DMS53 (cell line): ENCODE results near the gene C4A.
"Not testable (repeated sequence)": the region's sequence is repeated elsewhere in the genome, so short reads cannot be mapped to it uniquely, and the experiment has no call there.

Experiments used
- DNase-seq: peaks from one replicate; lab custom pipeline; 2025; lab: John Stamatoyannopoulos, UW

The C4A gene

DNA sequence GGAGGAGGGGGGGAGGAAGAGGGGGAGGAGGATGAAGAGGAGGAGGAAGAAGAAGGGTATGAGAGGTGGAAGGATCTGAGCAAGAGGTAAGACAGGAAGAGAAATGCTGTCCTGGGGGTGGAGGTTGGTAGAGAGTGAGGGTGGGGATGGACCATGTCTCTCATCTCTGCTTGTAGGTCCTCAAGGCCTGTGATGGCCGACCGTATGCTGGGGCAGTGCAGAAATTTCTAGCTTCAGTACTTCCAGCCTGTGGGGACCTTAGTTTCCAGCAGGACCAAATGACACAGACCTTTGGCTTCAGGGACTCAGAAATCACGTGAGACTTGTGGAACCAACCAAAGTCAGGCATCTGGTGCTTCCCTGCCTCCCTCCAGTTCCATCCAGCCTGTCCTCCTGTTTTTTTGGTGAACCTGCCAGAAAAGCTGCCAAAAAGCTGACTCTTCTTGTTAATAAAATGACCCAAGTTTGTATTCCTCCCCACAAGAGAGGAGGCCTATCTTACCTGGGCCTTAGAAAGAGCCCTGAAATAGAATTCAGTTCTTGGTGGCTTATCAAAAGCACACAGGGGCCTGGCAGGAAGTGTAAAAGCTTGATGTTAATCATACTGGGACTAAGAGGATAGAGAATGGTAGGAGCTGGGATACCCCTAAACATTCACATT lies 2.5 kb upstream of the C4A start:
- DNase-seq, result no peak

DNA sequence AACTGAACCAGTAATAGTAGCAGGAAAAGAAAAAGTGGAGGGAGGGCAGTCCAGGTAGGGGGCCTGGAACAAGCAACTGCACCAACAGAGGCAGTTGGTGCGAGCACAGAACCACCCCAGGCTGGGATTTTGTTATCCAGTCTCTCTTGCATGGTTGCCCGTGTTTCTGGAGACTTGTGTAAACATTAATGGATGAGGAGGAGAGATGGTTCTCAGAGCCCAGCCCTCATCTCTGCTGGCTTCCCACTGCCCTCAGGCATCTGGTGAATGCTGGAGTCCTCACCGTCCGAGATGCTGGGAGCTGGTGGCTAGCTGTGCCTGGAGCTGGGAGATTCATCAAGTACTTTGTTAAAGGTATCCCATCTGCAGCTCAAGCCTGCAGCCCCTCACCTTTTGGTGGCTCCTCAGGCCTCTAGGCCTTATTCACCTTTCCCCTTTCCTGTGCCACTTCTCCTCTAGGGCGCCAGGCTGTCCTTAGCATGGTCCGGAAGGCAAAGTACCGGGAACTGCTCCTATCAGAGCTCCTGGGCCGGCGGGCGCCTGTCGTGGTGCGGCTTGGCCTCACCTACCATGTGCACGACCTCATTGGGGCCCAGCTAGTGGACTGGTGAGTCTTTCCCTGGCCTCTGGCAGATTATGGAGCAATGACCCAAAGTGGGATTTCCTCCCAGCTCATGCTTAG lies 1.5 kb upstream of the C4A start:
- not testable (repeated sequence) for DNase-seq

DNA sequence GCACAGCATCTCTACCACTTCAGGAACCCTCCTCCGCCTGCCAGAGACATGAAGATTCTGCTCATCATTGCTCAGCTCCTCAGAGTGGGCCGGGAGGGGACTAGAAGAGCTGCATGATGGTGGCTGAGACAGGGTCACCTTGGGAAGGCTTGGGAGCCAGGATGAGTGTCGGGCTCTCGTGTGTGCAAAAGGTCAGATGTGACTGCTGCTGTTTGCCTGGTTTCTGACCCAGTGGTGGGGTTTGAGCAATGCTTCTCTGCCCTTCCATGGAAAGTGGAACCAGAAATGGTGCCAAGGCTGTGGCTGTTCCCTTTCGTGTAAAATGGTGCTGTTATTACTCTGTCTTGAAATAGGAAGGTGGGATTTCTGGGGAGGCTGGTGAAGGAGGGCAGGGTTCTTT lies 859 bp upstream of the C4A start:
- not testable (repeated sequence) for DNase-seq

DNA sequence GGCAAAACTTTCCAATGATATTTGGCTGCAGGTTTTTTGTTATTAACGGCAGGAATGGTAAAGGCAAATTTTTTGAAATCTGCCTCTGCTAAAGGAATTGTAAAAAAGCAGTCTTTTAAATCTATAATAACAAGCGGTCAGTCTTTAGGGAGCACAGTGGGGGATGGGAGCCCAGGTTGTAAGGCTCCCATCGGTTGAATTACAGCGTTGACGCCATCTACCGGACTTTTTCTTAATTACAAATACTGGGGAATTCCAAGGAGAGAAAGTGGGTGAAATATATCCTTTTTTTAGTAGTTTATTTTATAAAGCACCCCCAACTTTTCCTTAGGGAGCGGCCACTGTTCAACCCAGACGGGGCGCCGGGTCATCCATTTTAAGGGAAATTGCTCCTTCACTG lies 7.5 kb downstream of the C4A start:
- DNase-seq, result not testable (repeated sequence)

DNA sequence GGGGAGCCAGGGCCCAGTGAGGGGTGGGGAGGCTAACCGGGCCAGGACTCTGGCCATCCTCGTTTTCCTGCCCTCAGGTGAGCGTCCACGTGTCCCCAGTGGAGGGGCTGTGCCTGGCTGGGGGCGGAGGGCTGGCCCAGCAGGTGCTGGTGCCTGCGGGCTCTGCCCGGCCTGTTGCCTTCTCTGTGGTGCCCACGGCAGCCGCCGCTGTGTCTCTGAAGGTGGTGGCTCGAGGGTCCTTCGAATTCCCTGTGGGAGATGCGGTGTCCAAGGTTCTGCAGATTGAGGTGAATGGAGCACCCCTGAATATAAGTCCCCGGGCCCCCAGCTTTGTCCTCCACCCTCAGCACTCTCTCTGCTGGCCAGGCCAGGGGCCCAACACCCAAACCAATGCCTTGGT lies 12.6 kb downstream of the C4A start:
- not testable (repeated sequence) for DNase-seq

DNA sequence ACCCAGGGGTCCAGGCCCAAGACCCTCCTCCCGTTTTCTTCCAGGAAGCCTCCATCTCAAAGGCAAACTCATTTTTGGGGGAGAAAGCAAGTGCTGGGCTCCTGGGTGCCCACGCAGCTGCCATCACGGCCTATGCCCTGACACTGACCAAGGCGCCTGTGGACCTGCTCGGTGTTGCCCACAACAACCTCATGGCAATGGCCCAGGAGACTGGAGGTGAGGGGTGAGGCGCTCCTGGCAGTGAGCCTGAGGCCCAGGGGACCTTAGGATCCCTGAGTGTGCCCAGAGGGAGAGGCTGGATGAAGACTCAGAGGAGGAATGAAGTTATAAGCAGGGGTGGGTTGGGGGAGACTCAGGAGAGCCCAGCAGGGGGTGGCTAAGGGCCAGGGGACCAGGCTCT lies 14.5 kb downstream of the C4A start:
- DNase-seq, result not testable (repeated sequence)

DNA sequence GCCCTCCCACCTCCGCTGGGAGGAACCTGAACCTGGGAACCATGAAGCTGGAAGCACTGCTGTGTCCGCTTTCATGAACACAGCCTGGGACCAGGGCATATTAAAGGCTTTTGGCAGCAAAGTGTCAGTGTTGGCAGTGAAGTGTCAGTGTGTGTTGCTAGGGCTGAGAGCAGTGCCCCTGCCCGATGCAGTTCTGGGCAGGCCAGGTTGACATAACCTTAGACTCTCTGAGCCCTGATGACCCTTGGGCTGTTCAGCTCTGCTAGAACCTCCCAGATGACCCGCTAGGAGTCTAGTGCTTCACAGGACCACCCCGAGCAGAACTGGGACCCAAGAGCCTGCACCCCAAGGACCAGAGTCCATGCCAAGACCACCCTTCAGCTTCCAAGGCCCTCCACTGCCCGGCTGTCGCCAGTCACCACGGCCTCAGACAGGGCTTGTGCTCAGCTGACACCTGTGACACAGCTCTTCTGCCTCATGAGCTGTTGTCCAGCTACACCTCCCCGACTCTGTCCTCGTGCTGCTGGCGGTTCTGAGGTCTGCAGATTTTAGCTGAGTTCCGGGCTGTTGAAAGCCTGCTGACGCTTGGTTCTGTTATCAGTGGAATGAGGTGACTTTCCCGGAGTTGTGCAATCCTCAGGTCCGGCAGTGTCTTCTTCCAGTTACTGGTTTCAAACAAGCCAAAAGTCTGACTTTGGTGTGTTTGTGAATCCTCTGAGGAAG lies 20.9 kb downstream of the C4A start:
- not testable (repeated sequence) for DNase-seq

DNA sequence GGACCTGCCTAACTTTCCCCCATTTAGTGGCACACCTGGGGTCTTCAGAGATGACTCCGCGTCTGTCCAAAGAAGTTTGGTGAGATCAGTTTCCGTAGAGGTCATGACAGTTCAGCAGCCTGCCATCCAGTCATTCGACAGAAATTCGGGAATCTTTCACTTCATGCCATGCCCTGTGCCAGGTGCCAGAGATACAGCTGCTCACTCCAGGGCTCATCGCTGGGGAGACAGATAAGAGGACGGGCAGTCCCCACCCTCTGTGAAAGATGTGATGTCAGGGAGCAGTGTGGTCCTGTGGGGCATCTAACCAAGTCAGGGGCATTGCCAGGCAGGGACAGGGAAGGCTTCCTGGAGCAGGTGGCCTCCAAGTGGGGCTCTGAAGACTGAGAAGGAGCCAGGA lies 21.4 kb downstream of the C4A start:
- not testable (repeated sequence) for DNase-seq

DNA sequence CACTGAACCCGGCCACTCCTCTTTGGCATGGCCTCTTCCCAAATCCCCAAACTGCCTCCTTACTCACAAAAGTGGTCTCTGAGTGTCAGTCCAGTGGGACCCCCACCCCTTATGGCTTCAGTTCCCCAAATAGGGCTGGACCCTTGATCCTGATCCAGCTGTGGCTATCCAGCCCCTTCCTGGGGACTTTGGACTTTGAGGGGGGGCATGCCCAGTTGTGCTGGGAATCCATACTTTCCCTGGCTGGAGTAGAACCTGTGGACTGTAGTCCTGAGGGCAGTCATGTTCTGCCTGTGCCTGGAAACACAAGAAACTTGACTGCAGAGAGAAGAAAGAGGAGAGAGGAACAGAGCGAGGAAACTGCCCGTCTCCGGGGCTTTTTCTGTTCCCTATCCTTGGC lies 22.5 kb downstream of the C4A start:
- DNase-seq, result not testable (repeated sequence)

DNA sequence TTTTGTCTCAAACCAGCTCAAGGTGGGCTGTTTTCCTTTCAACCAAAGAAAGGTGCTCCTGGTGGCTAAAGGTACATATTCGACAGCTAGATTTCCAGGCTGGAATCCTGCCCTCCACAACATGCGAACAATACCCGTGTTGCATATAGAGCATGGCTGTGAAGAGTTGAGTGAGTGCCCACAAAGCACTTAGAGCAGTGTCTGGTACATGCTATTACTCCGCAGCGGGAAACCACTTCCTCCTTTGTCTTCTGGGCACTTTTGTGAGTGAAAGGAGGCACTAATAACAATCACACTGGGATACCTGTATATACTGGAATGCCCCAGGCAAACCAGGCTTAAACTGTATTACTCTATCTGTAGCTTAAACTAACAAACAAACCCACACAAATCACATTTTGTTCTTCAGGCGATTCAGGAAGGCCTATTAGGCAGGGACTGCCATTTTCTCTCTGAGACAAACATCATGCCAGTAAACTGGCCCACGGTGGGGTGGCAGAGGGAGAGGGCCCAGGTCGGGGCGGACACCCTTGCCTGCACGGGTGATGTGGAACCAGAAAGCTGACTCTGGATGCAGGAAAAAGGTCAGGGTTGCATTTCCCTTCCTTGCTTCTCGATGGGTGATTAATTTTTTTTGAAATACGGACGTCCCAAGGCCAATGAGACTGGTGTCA lies 23.1 kb downstream of the C4A start:
- DNase-seq, result not testable (repeated sequence)

DNA sequence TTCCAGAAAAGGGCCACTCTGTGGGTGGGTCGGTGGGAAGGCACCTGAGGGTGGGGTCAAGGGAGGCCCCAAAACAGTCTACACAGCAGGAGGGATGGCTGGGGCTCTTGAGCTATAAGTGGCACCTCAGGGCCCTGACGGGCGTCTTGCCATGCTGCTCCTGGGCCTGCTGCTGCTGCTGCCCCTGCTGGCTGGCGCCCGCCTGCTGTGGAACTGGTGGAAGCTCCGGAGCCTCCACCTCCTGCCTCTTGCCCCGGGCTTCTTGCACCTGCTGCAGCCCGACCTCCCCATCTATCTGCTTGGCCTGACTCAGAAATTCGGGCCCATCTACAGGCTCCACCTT lies 23.7 kb downstream of the C4A start:
- not testable (repeated sequence) for DNase-seq

DNA sequence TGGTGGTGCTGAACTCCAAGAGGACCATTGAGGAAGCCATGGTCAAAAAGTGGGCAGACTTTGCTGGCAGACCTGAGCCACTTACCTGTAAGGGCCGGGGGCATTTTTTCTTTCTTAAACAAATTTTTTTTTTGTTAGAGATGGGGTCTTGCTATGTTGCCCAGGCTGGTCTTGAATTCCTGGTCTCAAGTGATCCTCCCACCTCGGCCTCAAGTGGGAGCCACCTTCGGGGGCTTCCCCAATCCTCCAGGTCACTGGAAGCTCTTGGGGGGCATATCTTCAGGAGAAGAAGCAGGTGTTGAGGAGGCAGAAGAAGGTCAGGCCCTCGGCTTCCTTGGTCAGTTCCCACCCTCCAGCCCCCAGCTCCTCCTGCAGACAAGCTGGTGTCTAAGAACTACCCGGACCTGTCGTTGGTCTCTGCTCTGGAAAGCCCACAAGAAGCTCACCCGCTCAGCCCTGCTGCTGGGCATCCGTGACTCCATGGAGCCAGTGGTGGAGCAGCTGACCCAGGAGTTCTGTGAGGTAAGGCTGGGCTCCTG lies 24.2 kb downstream of the C4A start:
- DNase-seq, result not testable (repeated sequence)

DNA sequence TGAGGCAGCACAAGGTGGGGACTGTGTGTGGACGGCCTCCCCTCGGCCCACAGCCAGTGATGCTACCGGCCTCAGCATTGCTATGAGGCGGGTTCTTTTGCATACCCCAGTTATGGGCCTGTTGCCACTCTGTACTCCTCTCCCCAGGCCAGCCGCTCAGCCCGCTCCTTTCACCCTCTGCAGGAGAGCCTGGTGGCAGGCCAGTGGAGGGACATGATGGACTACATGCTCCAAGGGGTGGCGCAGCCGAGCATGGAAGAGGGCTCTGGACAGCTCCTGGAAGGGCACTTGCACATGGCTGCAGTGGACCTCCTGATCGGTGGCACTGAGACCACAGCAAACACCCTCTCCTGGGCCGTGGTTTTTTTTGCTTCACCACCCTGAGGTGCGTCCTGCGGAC lies 25.2 kb downstream of the C4A start:
- not testable (repeated sequence) for DNase-seq

DNA sequence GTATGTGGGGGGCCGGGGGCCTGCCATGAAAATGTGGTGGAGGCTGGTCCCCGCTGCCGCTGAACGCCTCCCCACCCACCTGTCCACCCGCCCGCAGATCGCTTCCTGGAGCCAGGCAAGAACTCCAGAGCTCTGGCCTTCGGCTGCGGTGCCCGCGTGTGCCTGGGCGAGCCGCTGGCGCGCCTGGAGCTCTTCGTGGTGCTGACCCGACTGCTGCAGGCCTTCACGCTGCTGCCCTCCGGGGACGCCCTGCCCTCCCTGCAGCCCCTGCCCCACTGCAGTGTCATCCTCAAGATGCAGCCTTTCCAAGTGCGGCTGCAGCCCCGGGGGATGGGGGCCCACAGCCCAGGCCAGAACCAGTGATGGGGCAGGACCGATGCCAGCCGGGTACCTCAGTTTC lies 26.2 kb downstream of the C4A start:
- DNase-seq, result not testable (repeated sequence)

DNA sequence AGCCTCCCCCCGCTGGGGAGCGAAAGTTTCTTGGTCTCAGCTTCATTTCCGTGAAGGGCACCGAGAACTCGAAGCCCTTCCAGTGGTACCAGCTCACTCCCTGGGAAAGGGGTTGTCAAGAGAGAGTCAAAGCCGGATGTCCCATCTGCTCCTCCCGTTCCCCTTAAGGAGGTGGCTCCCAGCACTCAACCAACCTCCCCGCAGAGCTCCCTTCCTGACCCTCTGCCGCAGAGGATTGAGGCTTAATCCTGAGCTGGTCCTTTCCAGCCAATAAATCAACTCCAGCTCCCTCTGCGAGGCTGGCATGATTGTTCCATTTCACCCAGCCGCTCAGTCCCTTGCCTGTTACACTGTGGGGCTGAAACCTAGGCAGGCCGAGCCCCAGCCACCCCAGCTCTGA lies 26.8 kb downstream of the C4A start:
- DNase-seq, result not testable (repeated sequence)

DNA sequence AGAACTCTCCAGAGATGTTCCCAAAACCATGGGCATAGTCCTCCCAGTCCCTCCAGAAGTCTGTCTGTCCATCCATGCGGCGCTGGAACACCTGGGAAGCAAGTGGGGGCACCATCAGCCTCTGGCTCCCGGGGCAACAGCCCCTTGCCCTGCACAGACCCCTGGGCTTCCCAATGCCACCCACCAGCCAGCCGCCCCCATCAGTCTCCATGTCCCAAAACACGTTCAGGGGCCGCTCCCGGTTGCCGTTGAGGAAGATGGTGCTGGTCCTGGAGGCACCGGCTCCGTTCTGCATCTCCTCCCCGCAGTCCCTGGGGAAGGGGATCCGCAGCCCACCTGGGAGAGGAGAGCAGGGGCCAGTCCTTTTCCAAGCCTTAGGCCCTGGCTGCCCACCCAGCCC lies 27.7 kb downstream of the C4A start:
- DNase-seq, result not testable (repeated sequence)

DNA sequence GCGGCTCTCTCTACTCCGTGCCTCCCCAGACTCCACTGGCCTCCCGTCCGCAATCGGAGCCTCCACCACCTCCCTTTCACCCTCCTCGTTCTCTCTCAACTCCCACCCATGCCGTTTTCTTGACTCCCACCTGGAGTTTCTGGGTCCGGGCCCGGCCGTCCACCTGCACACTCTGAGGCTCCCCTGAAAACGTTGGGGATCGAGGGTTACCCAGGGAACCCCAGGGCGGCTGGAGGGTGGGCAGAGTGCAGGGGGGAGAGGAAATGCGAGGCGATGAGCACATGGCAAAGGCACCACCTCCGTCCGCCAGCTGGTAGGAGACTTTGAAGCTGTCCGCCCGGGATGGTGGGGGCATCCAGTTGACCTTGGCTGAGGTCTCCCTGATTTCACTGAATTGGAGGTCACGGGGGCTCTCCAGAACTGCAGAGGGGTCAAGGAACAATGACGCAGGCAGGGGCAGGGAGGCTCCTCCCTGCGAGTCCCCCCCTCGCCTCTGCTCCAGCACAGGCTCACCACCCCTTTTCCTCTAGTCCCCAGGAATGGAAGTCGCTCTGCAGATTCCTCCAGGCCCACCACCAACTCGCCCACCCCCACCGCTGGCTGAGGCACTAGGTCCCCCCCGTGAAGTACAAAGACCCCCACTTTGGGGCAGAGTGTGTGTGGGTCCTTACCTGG lies 29.1 kb downstream of the C4A start:
- not testable (repeated sequence) for DNase-seq

DNA sequence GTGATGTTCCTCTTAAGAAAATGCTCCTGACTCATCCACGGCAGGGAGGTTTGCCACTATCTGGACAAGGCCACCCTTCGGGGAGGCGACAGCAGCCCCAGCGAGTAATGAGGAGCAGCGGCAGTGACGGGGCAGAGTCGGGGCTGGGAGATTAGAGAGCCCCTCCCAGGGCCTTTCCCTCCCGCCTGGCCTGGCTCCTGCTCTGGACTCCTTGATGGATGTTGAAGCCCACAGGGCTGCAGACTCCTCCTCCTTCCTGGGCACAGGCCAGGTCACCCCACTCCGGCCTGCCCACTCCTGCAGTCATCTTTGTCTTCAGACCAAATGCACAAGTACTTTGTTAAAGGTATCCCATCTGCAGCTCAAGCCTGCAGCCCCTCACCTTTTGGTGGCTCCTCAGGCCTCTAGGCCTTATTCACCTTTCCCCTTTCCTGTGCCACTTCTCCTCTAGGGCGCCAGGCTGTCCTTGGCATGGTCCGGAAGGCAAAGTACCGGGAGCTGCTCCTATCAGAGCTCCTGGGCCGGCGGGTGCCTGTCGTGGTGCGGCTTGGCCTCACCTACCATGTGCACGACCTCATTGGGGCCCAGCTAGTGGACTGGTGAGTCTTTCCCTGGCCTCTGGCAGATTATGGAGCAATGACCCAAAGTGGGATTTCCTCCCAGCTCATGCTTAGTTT lies 31.2 kb downstream of the C4A start:
- DNase-seq, result not testable (repeated sequence)

DNA sequence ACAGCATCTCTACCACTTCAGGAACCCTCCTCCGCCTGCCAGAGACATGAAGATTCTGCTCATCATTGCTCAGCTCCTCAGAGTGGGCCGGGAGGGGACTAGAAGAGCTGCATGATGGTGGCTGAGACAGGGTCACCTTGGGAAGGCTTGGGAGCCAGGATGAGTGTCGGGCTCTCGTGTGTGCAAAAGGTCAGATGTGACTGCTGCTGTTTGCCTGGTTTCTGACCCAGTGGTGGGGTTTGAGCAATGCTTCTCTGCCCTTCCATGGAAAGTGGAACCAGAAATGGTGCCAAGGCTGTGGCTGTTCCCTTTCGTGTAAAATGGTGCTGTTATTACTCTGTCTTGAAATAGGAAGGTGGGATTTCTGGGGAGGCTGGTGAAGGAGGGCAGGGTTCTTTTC lies 31.9 kb downstream of the C4A start:
- not testable (repeated sequence) for DNase-seq

DNA sequence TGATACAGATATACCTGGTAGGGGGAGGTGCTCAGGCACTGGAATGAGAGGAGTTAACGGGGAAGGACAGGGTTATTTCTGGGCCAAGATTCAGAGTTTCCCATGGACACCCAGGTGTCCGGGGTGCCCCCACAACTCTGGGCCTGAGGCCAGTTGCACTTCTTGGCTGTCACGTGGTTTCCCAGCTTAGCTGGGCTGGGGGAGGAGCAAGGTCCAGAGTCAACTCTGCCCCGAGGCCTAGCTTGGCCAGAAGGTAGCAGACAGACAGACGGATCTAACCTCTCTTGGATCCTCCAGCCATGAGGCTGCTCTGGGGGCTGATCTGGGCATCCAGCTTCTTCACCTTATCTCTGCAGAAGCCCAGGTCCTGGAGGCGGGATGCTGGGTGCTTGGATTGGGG lies 32.7 kb downstream of the C4A start, which contains the start of gene C4B:
Gene C4B (plus strand): TSS at position 249 of the 400 bp plus-strand sequence. CDS start 51 bp downstream, at position 300.
- DNase-seq, result not testable (repeated sequence)

DNA sequence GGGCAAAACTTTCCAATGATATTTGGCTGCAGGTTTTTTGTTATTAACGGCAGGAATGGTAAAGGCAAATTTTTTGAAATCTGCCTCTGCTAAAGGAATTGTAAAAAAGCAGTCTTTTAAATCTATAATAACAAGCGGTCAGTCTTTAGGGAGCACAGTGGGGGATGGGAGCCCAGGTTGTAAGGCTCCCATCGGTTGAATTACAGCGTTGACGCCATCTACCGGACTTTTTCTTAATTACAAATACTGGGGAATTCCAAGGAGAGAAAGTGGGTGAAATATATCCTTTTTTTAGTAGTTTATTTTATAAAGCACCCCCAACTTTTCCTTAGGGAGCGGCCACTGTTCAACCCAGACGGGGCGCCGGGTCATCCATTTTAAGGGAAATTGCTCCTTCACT lies 40.2 kb downstream of the C4A start:
- not testable (repeated sequence) for DNase-seq
